HEK293T (cell line): Measurements from ENCODE around the gene TCF21.

ENCODE experiments used
- ARNT ChIP-seq: fragments of 450-650 bp; IDR thresholded peaks from 2 replicates; pipeline ENCODE4 v1.6.1; 2017; ENCODE audit warnings: mild to moderate bottlenecking
- BHLHE40 ChIP-seq: fragments of 450-650 bp; IDR thresholded peaks from 2 replicates; pipeline ENCODE4 v1.6.1; 2016; ENCODE audit warnings: mild to moderate bottlenecking, moderate library complexity, borderline replicate concordance
- FOXA1 ChIP-seq: fragments of 450-650 bp; IDR thresholded peaks from 2 replicates; pipeline ENCODE4 v1.6.1; 2016; ENCODE audit warnings: mild to moderate bottlenecking
- FOXK2 ChIP-seq: fragments of 450-650 bp; IDR thresholded peaks from 2 replicates; pipeline ENCODE4 v1.6.1; 2016; ENCODE audit warnings: mild to moderate bottlenecking
- FOXM1 ChIP-seq: fragments of 450-650 bp; IDR thresholded peaks from 2 replicates; pipeline ENCODE4 v1.6.1; 2017; ENCODE audit warnings: mild to moderate bottlenecking, borderline replicate concordance
- HDGF ChIP-seq: fragments of 450-650 bp; IDR thresholded peaks from 2 replicates; pipeline ENCODE4 v1.6.1; 2017; ENCODE audit warnings: antibody characterized with exemption, borderline replicate concordance
- NFRKB ChIP-seq: fragments of 450-650 bp; IDR thresholded peaks from 2 replicates; pipeline ENCODE4 v1.6.1; 2016; ENCODE audit warnings: mild to moderate bottlenecking, moderate library complexity
- PKNOX1 ChIP-seq: fragments of 450-650 bp; IDR thresholded peaks from 2 replicates; pipeline ENCODE4 v1.6.1; 2016
- SP1 ChIP-seq: fragments of 450-650 bp; IDR thresholded peaks from 2 replicates; pipeline ENCODE4 v1.6.1; 2017
- SUZ12 ChIP-seq: fragments of 450-650 bp; IDR thresholded peaks from 2 replicates; pipeline ENCODE4 v1.6.1; 2016; ENCODE audit warnings: mild to moderate bottlenecking
- TARDBP ChIP-seq: fragments of 450-650 bp; IDR thresholded peaks from 2 replicates; pipeline ENCODE4 v1.6.1; 2016

GRCh38 chr6:133894795-133895358 is 6.0 kb downstream of the TCF21 start:
- TF ChIP-seq TARDBP: no peak
- TF ChIP-seq FOXM1: no peak
- TF ChIP-seq FOXK2: no peak
- no peak for TF ChIP-seq SP1
- no peak for TF ChIP-seq PKNOX1
- TF ChIP-seq BHLHE40: no peak
- TF ChIP-seq FOXA1: no peak
- no peak for TF ChIP-seq NFRKB
- TF ChIP-seq SUZ12: no peak
- no peak for TF ChIP-seq ARNT
- TF ChIP-seq HDGF: no peak
